ENCODE data around the gene SF3B6.

The SF3B6 gene

DNA sequence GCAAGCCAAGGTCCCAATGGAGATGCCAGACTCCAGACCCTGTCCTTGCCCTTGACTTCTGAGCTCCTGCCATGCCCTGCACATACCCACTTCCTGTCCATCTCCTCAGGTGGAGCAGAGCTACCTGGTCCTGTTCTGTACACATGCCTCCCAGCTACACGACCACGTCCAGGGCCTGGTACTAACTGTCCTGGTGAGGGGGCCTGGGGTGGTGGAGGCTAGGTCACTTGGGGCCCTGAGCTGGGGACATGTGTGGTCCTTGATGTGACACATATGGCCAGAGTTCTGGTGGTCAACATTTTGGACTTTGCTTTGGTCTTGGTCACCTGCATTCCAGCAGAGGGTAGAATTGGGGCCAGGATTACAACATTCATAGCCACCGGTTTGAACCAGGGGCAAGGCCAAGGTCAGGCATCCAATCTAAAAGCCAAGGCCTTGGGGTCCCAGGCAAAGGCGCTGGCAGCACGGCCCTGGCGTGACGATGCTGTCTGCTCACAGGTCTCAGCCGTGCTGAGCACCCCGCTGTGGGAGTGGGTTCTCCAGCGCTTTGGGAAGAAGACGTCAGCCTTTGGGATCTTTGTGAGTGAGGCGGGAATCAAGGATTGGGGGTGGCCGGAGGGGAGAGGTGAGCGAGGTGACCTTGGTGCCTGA lies 53.7 kb downstream of the SF3B6 start:
- H3K9me3 ChIP-seq (replicated peaks in 1 of 2; ENCODE audit: control insufficient read depth in 2 of 2, insufficient read depth in 1 of 2, low read depth in 1 of 2, low read length in 2 of 2), result no peaks in the 10 kb centered on the region
- no peaks in the 10 kb centered on the region for H3K27me3 ChIP-seq (ENCODE audit: control insufficient read depth in 3 of 3, insufficient read depth in 3 of 3, low read depth in 1 of 3, low read length in 3 of 3)
- H3K4ac ChIP-seq (ENCODE audit: low read length), result no peak overlapping the region
- no peak overlapping the region for H3K27ac ChIP-seq (replicated peaks; ENCODE audit: low read length)
- H3K4me1 ChIP-seq (ENCODE audit: control insufficient read depth in 2 of 2, insufficient read depth in 1 of 2, low read depth in 1 of 2, low read length in 2 of 2), result peaks cover 8 to 18% of the 10 kb centered on the region in 2 donors
- H3K18ac ChIP-seq (ENCODE audit: low read length), result no peak overlapping the region
- no peak overlapping the region for H2AFZ ChIP-seq (ENCODE audit: low read length)
- no peak for DNase-seq (ENCODE audit: low spot score)
- no peak overlapping the region for H3K9ac ChIP-seq (ENCODE audit: low read depth, low read length, poor library complexity)
- no peak overlapping the region for H4K8ac ChIP-seq (ENCODE audit: low read depth, low read length)
- peaks cover 8 to 42% of the 10 kb centered on the region in 2 donors for H3K36me3 ChIP-seq (replicated peaks in 1 of 2; ENCODE audit: control insufficient read depth in 2 of 2, insufficient read depth in 2 of 2, low read length in 2 of 2)
- H3K79me1 ChIP-seq (ENCODE audit: low read depth, low read length), result peaks cover 7% of the 10 kb centered on the region
- H2BK5ac ChIP-seq (ENCODE audit: low read length), result peak overlapping the region; percentile 39
- H3K4me3 ChIP-seq (ENCODE audit: low read length in 2 of 2), result no peak overlapping the region
- H3K14ac ChIP-seq (ENCODE audit: low read length), result no peak overlapping the region
- no peak overlapping the region for H2AK5ac ChIP-seq (ENCODE audit: low read depth, low read length)
- H3K23ac ChIP-seq (ENCODE audit: low read depth, low read length, poor library complexity), result no peak overlapping the region
- H4K91ac ChIP-seq (ENCODE audit: low read depth, low read length, poor library complexity), result no peak overlapping the region
- no CpG with 5 or more reads among the region's 14 CpGs for WGBS, 2 donors (ENCODE audit: extremely low coverage in 2 of 2, insufficient read length in 2 of 2, insufficient replicate concordance in 1 of 2)
- no peak overlapping the region for H2BK15ac ChIP-seq (ENCODE audit: low read length)
- H3K4me2 ChIP-seq (ENCODE audit: insufficient read depth, low read length, poor library complexity, severe bottlenecking), result no peak overlapping the region
- no peak overlapping the region for H2BK120ac ChIP-seq (ENCODE audit: low read depth, low read length)
- H2BK12ac ChIP-seq (ENCODE audit: low read length), result no peak overlapping the region

DNA sequence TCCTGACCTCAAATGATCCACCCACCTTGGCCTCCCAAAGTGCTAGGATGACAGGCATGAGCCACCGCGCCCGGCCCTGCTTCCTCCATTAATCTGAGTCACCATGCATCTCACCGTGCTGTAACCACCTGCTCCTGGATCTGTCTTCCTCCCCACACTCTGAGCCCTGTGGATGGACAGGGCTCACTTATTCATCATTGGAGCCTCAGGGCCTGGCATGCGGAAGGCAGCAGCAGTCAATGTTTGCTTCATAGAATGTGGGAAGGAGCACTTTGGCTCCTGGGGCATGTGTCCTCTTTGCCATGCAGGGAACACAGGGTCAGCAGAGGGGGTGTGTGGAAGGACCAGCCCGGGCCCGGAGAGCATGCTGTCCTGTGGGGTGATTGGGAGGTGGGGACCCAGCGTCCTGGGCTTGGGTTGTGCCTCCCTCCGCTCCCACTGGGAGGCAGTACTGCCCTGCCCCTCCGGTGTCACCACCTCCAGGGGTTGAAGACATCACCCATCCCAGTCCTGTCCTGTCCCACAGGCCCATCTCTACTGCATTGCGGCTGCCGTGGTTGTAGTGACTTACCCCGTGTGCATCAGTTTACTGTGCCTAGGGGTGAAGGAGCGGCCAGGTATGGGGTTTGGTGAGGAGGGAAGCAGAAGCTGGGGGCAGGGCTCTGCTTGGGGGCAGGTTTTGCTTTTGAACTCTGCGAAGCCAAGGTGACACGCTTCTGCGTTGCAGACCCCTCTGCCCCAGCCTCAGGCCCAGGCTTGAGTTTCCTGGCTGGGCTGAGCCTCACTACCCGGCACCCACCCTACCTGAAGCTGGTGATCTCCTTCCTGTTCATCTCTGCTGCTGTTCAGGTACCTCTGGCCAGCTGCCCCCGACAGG lies 54.8 kb downstream of the SF3B6 start:
- Histone ChIP-seq H3K23ac (ENCODE audit: low read depth, low read length, poor library complexity) (peak overlapping the region; percentile 69), H2BK120ac (ENCODE audit: low read depth, low read length) (no peak overlapping the region), H3K4me3 (ENCODE audit: low read length in 2 of 2) (no peak overlapping the region), H3K9me3 (replicated peaks in 1 of 2; ENCODE audit: control insufficient read depth in 2 of 2, insufficient read depth in 1 of 2, low read depth in 1 of 2, low read length in 2 of 2) (no peaks in the 10 kb centered on the region), H2BK12ac (ENCODE audit: low read length) (no peak overlapping the region), H3K27ac (replicated peaks; ENCODE audit: low read length) (no peak overlapping the region), H3K4me2 (ENCODE audit: insufficient read depth, low read length, poor library complexity, severe bottlenecking) (no peak overlapping the region), H2AFZ (ENCODE audit: low read length) (no peak overlapping the region), H3K36me3 (replicated peaks in 1 of 2; ENCODE audit: control insufficient read depth in 2 of 2, insufficient read depth in 2 of 2, low read length in 2 of 2) (peaks cover 8 to 37% of the 10 kb centered on the region in 2 donors), H3K79me1 (ENCODE audit: low read depth, low read length) (peaks cover 6% of the 10 kb centered on the region), H3K4ac (ENCODE audit: low read length) (no peak overlapping the region), H3K9ac (ENCODE audit: low read depth, low read length, poor library complexity) (no peak overlapping the region), H3K27me3 (ENCODE audit: control insufficient read depth in 3 of 3, insufficient read depth in 3 of 3, low read depth in 1 of 3, low read length in 3 of 3) (no peaks in the 10 kb centered on the region), H4K8ac (ENCODE audit: low read depth, low read length) (no peak overlapping the region), H3K14ac (ENCODE audit: low read length) (peak overlapping the region; percentile 65), H2AK5ac (ENCODE audit: low read depth, low read length) (peak overlapping the region; percentile 47), H3K4me1 (ENCODE audit: control insufficient read depth in 2 of 2, insufficient read depth in 1 of 2, low read depth in 1 of 2, low read length in 2 of 2) (peaks cover 6 to 13% of the 10 kb centered on the region in 2 donors), H2BK5ac (ENCODE audit: low read length) (no peak overlapping the region), H4K91ac (ENCODE audit: low read depth, low read length, poor library complexity) (no peak overlapping the region), H3K18ac (ENCODE audit: low read length) (no peak overlapping the region), H2BK15ac (ENCODE audit: low read length) (no peak overlapping the region)
- no peak for DNase-seq (ENCODE audit: low spot score)
- WGBS, 2 donors (ENCODE audit: extremely low coverage in 2 of 2, insufficient read length in 2 of 2, insufficient replicate concordance in 1 of 2), result no CpG with 5 or more reads among the region's 19 CpGs

DNA sequence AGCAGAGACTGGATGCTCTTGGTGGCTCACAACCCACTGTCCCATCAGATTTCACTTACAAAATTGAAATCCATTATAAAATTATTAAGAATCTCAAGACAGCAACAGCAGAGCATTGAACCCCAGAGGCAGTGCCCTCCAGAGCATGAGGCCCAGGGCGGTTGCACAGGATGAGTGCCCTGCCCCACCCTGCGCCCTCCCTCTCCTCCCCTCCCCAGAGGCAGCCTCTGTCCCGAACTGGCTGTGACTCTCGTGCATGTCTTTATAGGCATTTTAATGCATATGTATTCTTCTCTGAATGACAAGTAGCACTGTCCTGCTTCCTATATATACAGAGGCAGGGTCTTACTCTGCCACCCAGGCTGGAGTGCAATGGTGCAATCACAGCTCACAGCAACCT lies 55.9 kb downstream of the SF3B6 start:
- Histone ChIP-seq H2BK5ac (ENCODE audit: low read length) (no peak overlapping the region), H3K4me3 (ENCODE audit: low read length in 2 of 2) (no peak overlapping the region), H3K27me3 (ENCODE audit: control insufficient read depth in 3 of 3, insufficient read depth in 3 of 3, low read depth in 1 of 3, low read length in 3 of 3) (no peaks in the 10 kb centered on the region), H3K79me1 (ENCODE audit: low read depth, low read length) (peaks cover 5% of the 10 kb centered on the region), H2AFZ (ENCODE audit: low read length) (no peak overlapping the region), H2AK5ac (ENCODE audit: low read depth, low read length) (no peak overlapping the region), H3K14ac (ENCODE audit: low read length) (no peak overlapping the region), H3K36me3 (replicated peaks in 1 of 2; ENCODE audit: control insufficient read depth in 2 of 2, insufficient read depth in 2 of 2, low read length in 2 of 2) (peaks cover 6 to 33% of the 10 kb centered on the region in 2 donors), H3K4ac (ENCODE audit: low read length) (no peak overlapping the region), H2BK120ac (ENCODE audit: low read depth, low read length) (no peak overlapping the region), H3K27ac (replicated peaks; ENCODE audit: low read length) (no peak overlapping the region), H4K8ac (ENCODE audit: low read depth, low read length) (no peak overlapping the region), H4K91ac (ENCODE audit: low read depth, low read length, poor library complexity) (no peak overlapping the region), H3K4me1 (ENCODE audit: control insufficient read depth in 2 of 2, insufficient read depth in 1 of 2, low read depth in 1 of 2, low read length in 2 of 2) (peaks cover 4 to 9% of the 10 kb centered on the region in 2 donors), H3K9ac (ENCODE audit: low read depth, low read length, poor library complexity) (no peak overlapping the region), H2BK12ac (ENCODE audit: low read length) (no peak overlapping the region), H3K18ac (ENCODE audit: low read length) (no peak overlapping the region), H3K23ac (ENCODE audit: low read depth, low read length, poor library complexity) (no peak overlapping the region), H3K9me3 (replicated peaks in 1 of 2; ENCODE audit: control insufficient read depth in 2 of 2, insufficient read depth in 1 of 2, low read depth in 1 of 2, low read length in 2 of 2) (no peaks in the 10 kb centered on the region), H2BK15ac (ENCODE audit: low read length) (no peak overlapping the region), H3K4me2 (ENCODE audit: insufficient read depth, low read length, poor library complexity, severe bottlenecking) (no peak overlapping the region)
- no peak for DNase-seq (ENCODE audit: low spot score)
- WGBS, 2 donors (ENCODE audit: extremely low coverage in 2 of 2, insufficient read length in 2 of 2, insufficient replicate concordance in 1 of 2), result no CpG with 5 or more reads among the region's 4 CpGs

DNA sequence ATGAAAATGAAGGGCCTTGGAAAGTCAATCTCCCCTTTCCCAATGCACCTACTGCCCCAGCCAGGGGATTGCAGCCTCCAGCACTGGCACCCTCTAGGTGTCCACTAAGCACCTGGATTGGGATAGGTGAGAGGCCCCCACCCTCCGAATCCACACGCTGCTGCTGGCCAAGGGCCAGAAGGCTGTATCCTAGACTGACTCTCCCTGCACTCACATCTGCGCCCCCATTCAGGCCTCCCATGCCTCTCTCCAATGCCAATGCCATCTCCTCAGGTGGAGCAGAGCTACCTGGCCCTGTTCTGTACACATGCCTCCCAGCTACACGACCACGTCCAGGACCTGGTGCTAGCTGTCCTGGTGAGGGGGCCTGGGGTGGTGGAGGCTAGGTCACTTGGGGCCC lies 56.4 kb downstream of the SF3B6 start:
- Histone ChIP-seq H3K36me3 (replicated peaks in 1 of 2; ENCODE audit: control insufficient read depth in 2 of 2, insufficient read depth in 2 of 2, low read length in 2 of 2) (peaks cover 2 to 28% of the 10 kb centered on the region in 2 donors), H2BK12ac (ENCODE audit: low read length) (no peak overlapping the region), H2BK120ac (ENCODE audit: low read depth, low read length) (no peak overlapping the region), H2BK5ac (ENCODE audit: low read length) (no peak overlapping the region), H3K4me2 (ENCODE audit: insufficient read depth, low read length, poor library complexity, severe bottlenecking) (no peak overlapping the region), H2BK15ac (ENCODE audit: low read length) (no peak overlapping the region), H4K91ac (ENCODE audit: low read depth, low read length, poor library complexity) (no peak overlapping the region), H3K23ac (ENCODE audit: low read depth, low read length, poor library complexity) (peak overlapping the region; percentile 59), H3K4ac (ENCODE audit: low read length) (no peak overlapping the region), H3K27ac (replicated peaks; ENCODE audit: low read length) (no peak overlapping the region), H4K8ac (ENCODE audit: low read depth, low read length) (peak overlapping the region; percentile 77), H3K9me3 (replicated peaks in 1 of 2; ENCODE audit: control insufficient read depth in 2 of 2, insufficient read depth in 1 of 2, low read depth in 1 of 2, low read length in 2 of 2) (no peaks in the 10 kb centered on the region), H3K4me3 (ENCODE audit: low read length in 2 of 2) (no peak overlapping the region), H2AK5ac (ENCODE audit: low read depth, low read length) (no peak overlapping the region), H3K79me1 (ENCODE audit: low read depth, low read length) (peaks cover 3% of the 10 kb centered on the region), H3K14ac (ENCODE audit: low read length) (no peak overlapping the region), H3K9ac (ENCODE audit: low read depth, low read length, poor library complexity) (no peak overlapping the region), H3K27me3 (ENCODE audit: control insufficient read depth in 3 of 3, insufficient read depth in 3 of 3, low read depth in 1 of 3, low read length in 3 of 3) (no peaks in the 10 kb centered on the region), H2AFZ (ENCODE audit: low read length) (no peak overlapping the region), H3K18ac (ENCODE audit: low read length) (no peak overlapping the region), H3K4me1 (ENCODE audit: control insufficient read depth in 2 of 2, insufficient read depth in 1 of 2, low read depth in 1 of 2, low read length in 2 of 2) (peaks cover 4 to 7% of the 10 kb centered on the region in 2 donors)
- DNase-seq (ENCODE audit: low spot score), result no peak
- no CpG with 5 or more reads among the region's 5 CpGs for WGBS, 2 donors (ENCODE audit: extremely low coverage in 2 of 2, insufficient read length in 2 of 2, insufficient replicate concordance in 1 of 2)
